WTC11 (cell line): Measurements from ENCODE around the gene CORIN.

Experiments used
- CREB1 ChIP-seq: sonication (generic); formaldehyde crosslinking; IDR thresholded peaks from 2 replicates; pipeline ENCODE4 v1.8.0; 2023; ENCODE audit warnings: mild to moderate bottlenecking, missing genetic modification reagents
- CTCF ChIP-seq: fragments of 200-600 bp; IDR thresholded peaks from 2 replicates; pipeline ENCODE4 v1.8.0; 2022; ENCODE audit warnings: antibody characterized with exemption
- IRF2 ChIP-seq: sonication (generic); formaldehyde crosslinking; IDR thresholded peaks from 2 replicates; pipeline ENCODE4 v1.8.0; 2022; ENCODE audit warnings: low read depth, missing genetic modification reagents, borderline replicate concordance
- MLX ChIP-seq: sonication (generic); formaldehyde crosslinking; IDR thresholded peaks from 2 replicates; pipeline ENCODE4 v1.8.1; 2023; ENCODE audit warnings: mild to moderate bottlenecking, missing genetic modification reagents, moderate library complexity

- TF ChIP-seq IRF2 (CRISPR knock-in tag), result no peak
- TF ChIP-seq CREB1, result no peak
- no peak for TF ChIP-seq CTCF
- TF ChIP-seq MLX (CRISPR knock-in tag), result no peak
Observed at GRCh38 chr4:47717188-47717587, 120.7 kb downstream of the CORIN start.
